Measurements from ENCODE around the gene HEMK1. TPM values are rescaled to one million over a fixed set of nuclear protein-coding genes. Genes with fewer than 3 reads are reported as not detected.

HEMK1 gene
- total RNA-seq, 1 experiment from 2014 or later: 12.5 TPM

DNA sequence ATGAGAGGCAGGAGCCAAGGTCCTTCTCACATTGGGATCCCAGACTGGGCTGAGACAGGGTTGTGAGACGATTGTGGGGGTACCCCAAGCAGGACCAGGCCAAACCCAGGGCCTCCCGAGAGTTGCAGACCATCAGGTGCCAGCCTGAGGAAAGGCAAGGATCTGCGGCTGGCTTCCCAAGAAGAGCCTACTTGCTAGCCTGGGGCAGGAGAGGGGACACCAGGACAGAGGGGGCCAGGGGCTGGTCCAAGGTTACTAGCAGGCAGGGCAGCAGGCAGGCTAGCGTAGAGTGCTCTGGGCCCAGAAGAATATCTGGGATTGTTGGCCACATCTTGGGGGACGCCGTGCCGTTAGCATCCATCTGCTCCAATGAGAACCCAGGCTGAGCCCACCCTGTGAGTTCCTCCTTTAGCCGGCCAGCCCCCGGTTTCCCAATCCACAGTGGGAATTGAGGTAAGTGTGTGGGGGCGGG is 41.7 kb downstream of the HEMK1 start:
- Histone ChIP-seq H3K14ac (ENCODE audit: insufficient read depth, low read length) (no peak overlapping the region), H4K91ac (ENCODE audit: insufficient read length, low read depth, low read length) (no peak overlapping the region), H2BK20ac (ENCODE audit: low read depth, low read length, poor library complexity, severe bottlenecking) (no peak overlapping the region), H3K9me3 (ENCODE audit: control insufficient read depth, low read depth, low read length) (no peaks in the 10 kb centered on the region), H2BK5ac (ENCODE audit: insufficient read length, low read length) (no peak overlapping the region), H2AK5ac (ENCODE audit: insufficient read length, low read length) (no peak overlapping the region), H3K79me2 (ENCODE audit: insufficient read depth, low read length) (no peaks in the 10 kb centered on the region), H3K9ac (ENCODE audit: extremely low read depth, insufficient read length, low read length) (no peak overlapping the region), H4K20me1 (ENCODE audit: control insufficient read depth, insufficient read depth, insufficient read length) (no peaks in the 10 kb centered on the region), H3K4ac (ENCODE audit: low read depth, low read length) (no peak overlapping the region), H4K8ac (replicated peaks; ENCODE audit: insufficient read length, low read depth, low read length) (no peak overlapping the region), H3K18ac (ENCODE audit: insufficient read length, low read depth, low read length) (no peak overlapping the region), H3K27ac (ENCODE audit: insufficient read length, low read depth, low read length) (no peak overlapping the region), H3T11ph (ENCODE audit: low read length) (no peak overlapping the region), H3K23me2 (ENCODE audit: insufficient read length, low read depth, low read length, poor library complexity, severe bottlenecking) (peaks cover 13% of the 10 kb centered on the region), H3K79me1 (ENCODE audit: insufficient read depth, low read depth, low read length, poor library complexity, severe bottlenecking) (no peaks in the 10 kb centered on the region), H3K4me1 (ENCODE audit: insufficient read depth, low read length) (no peaks in the 10 kb centered on the region), H3K4me2 (ENCODE audit: insufficient read depth, insufficient read length, low read length) (peak overlapping the region; percentile 66), H2BK120ac (ENCODE audit: low read depth, low read length, poor library complexity, severe bottlenecking) (no peak overlapping the region), H3K27me3 (ENCODE audit: insufficient read depth, low read length) (peaks cover 8% of the 10 kb centered on the region; the same call in 1 of the 2 replicates), H4K5ac (ENCODE audit: insufficient read length, low read depth, low read length) (no peak overlapping the region), H2BK12ac (ENCODE audit: insufficient read length, low read depth, low read length) (no peak overlapping the region), H2AFZ (ENCODE audit: low read length) (no peak overlapping the region), H2BK15ac (ENCODE audit: low read depth, low read length) (no peak overlapping the region), H3K56ac (ENCODE audit: insufficient read length, low read depth, low read length) (no peak overlapping the region), H3K23ac (ENCODE audit: insufficient read length, low read depth, low read length) (no peak overlapping the region)
- H3K36me3 Mint-ChIP-seq (ENCODE audit: insufficient read depth in 1 of 3, low read depth in 3 of 3): peaks cover 0 to 1% (median 0%) of the 10 kb centered on the region in 3 experiments; a peak in 1 of 7 replicates
- H3K27me3 Mint-ChIP-seq (ENCODE audit: low read depth): peaks cover 51% of the 10 kb centered on the region
- WGBS (ENCODE audit: extremely low coverage, insufficient read length, low lambda C conversion rate): no CpG with 5 or more reads among the region's 10 CpGs
- H3K4me3 Mint-ChIP-seq: peak overlapping the region; percentile 72 to 83
- TF ChIP-seq, protein P1, sequence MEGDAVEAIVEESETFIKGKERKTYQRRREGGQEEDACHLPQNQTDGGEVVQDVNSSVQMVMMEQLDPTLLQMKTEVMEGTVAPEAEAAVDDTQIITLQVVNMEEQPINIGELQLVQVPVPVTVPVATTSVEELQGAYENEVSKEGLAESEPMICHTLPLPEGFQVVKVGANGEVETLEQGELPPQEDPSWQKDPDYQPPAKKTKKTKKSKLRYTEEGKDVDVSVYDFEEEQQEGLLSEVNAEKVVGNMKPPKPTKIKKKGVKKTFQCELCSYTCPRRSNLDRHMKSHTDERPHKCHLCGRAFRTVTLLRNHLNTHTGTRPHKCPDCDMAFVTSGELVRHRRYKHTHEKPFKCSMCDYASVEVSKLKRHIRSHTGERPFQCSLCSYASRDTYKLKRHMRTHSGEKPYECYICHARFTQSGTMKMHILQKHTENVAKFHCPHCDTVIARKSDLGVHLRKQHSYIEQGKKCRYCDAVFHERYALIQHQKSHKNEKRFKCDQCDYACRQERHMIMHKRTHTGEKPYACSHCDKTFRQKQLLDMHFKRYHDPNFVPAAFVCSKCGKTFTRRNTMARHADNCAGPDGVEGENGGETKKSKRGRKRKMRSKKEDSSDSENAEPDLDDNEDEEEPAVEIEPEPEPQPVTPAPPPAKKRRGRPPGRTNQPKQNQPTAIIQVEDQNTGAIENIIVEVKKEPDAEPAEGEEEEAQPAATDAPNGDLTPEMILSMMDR (conservative IDR thresholded peaks at IDR 0.05): no peak
- H3K9me3 Mint-ChIP-seq: no peaks in the 10 kb centered on the region
- no peak for DNase-seq
- peaks cover 18 to 20% of the 10 kb centered on the region in 2 experiments for H3K4me1 Mint-ChIP-seq
- peak overlapping the region in 1 of 3 experiments; percentile 15; a peak in 1 of 7 replicates for H3K27ac Mint-ChIP-seq

Measured in H9 (cell line).